H1 (cell line): Measurements from ENCODE around the gene TC2N. TPM values are rescaled to one million over a fixed set of nuclear protein-coding genes. Genes with fewer than 3 reads are reported as not detected.

Experiments
- CTCF ChIA-PET: fragments of 300-600 bp; sonication (Branson Sonifier 250); formaldehyde crosslinking; loops from one replicate; lab custom pipeline; 2021; ENCODE audit not compliant: partially characterized antibody; lab: Charles Lee
- POLR2A ChIA-PET: fragments of 300-600 bp; sonication (Branson Sonifier 250); formaldehyde crosslinking; loops from one replicate; lab custom pipeline; 2021; ENCODE audit warnings: inconsistent platforms; ENCODE audit not compliant: partially characterized antibody; lab: Charles Lee
- DNase-seq, 2 experiments: peaks; one replicate each; pipeline versions ENCODE4 v3.0.0 to v3.0.0-alpha.2; 2010 to 2022; ENCODE audit warnings: low spot score in 2 of 2, low read depth in 1 of 2, mixed read lengths in 1 of 2
- FAIRE-seq: peaks from 2 replicates; lab custom pipeline; 2011; peaks lifted over from hg19 to GRCh38; lab: Jason Lieb, UNC
- H2AFZ ChIP-seq: 2 replicates; pipeline ENCODE4 v1.8.1; 2012; ENCODE audit warnings: low read length, inconsistent platforms
- H2AK5ac ChIP-seq: 2 replicates; pipeline ENCODE4 v1.6.1; 2013; ENCODE audit warnings: low read depth, low read length
- H2BK120ac ChIP-seq: replicated peaks from 2 replicates; pipeline ENCODE3; 2013; ENCODE audit warnings: low read depth, low read length, inconsistent platforms
- H2BK12ac ChIP-seq: 2 replicates; pipeline ENCODE4 v1.6.1; 2013; ENCODE audit warnings: low read depth, low read length
- H2BK15ac ChIP-seq: 2 replicates; pipeline ENCODE4 v1.6.1; 2013; ENCODE audit warnings: low read length
- H2BK20ac ChIP-seq: 2 replicates; pipeline ENCODE4 v1.6.1; 2013; ENCODE audit warnings: low read length
- H2BK5ac ChIP-seq: 2 replicates; pipeline ENCODE4 v1.6.1; 2013; ENCODE audit warnings: low read depth, low read length
- H3K14ac ChIP-seq: 2 replicates; pipeline ENCODE4 v1.6.1; 2013; ENCODE audit warnings: inconsistent platforms; ENCODE audit not compliant: insufficient read length
- H3K18ac ChIP-seq: 2 replicates; pipeline ENCODE4 v1.6.1; 2013; ENCODE audit warnings: low read length; ENCODE audit errors: extremely low read depth
- H3K23ac ChIP-seq: 2 replicates; pipeline ENCODE4 v1.6.1; 2013; ENCODE audit warnings: inconsistent platforms; ENCODE audit not compliant: insufficient read length
- H3K23me2 ChIP-seq: 2 replicates; pipeline ENCODE4 v1.6.1; 2013; ENCODE audit warnings: low read depth, low read length
- H3K27ac ChIP-seq: 2 replicates; pipeline ENCODE4 v1.6.1; 2011; ENCODE audit warnings: low read depth, low read length, inconsistent platforms
- H3K27me3 ChIP-seq, 4 experiments: replicated peaks in 1 of 4; 1 replicate in 1 of 4; 2 replicates in 3 of 4; pipeline versions ENCODE4 v1.6.1 to v1.8.1; 2011 to 2013; ENCODE audit warnings: low read length in 3 of 4, mild to moderate bottlenecking in 3 of 4, inconsistent platforms in 2 of 4, mixed read lengths in 2 of 4, moderate library complexity in 1 of 4; ENCODE audit not compliant: control insufficient read depth in 3 of 4, insufficient read depth in 3 of 4; ENCODE audit errors: extremely low read depth in 1 of 4
- H3K36me3 ChIP-seq, 4 experiments: 2 replicates each; pipeline versions ENCODE4 v1.6.1 to v1.8.1; 2011 to 2013; ENCODE audit warnings: mild to moderate bottlenecking in 4 of 4, low read length in 3 of 4, moderate library complexity in 2 of 4, control low read depth in 1 of 4, inconsistent platforms in 1 of 4; ENCODE audit not compliant: insufficient read depth in 4 of 4, control insufficient read depth in 2 of 4
- H3K4ac ChIP-seq: replicated peaks from 2 replicates; pipeline ENCODE3; 2013; ENCODE audit warnings: low read length, low read depth, mixed read lengths, inconsistent platforms; ENCODE audit not compliant: insufficient read length
- H3K4me1 ChIP-seq, 4 experiments: replicated peaks in 1 of 4; 1 replicate in 1 of 4; 2 replicates in 3 of 4; pipeline versions ENCODE4 v1.6.1 to v1.8.1; 2011 to 2013; ENCODE audit warnings: low read length in 3 of 4, inconsistent platforms in 2 of 4, mixed read lengths in 1 of 4; ENCODE audit not compliant: insufficient read depth in 4 of 4, control insufficient read depth in 3 of 4
- H3K4me2 ChIP-seq, 2 experiments: 2 replicates each; pipeline versions ENCODE4 v1.6.1 to v1.8.1; 2011 to 2013; ENCODE audit warnings: low read depth in 2 of 2, low read length in 2 of 2, control low read depth in 1 of 2, inconsistent platforms in 1 of 2, mild to moderate bottlenecking in 1 of 2; ENCODE audit not compliant: insufficient read depth in 1 of 2
- H3K4me3 ChIP-seq, 4 experiments: fragments of 200-600, 300-600 bp in 1 of 4; sonication (generic), shearing (Covaris generic), sonication (Bioruptor Twin) in 1 of 4; 2 replicates each; pipeline versions ENCODE4 v1.5.1 to v1.8.1; 2011 to 2016; ENCODE audit warnings: low read length in 4 of 4, low read depth in 3 of 4, control low read depth in 2 of 4, inconsistent platforms in 2 of 4, mild to moderate bottlenecking in 2 of 4, mixed read lengths in 1 of 4, moderate library complexity in 1 of 4; ENCODE audit not compliant: insufficient read depth in 2 of 4; ENCODE audit errors: extremely low read depth in 1 of 4
- H3K56ac ChIP-seq: replicated peaks from 2 replicates; pipeline ENCODE3; 2013; ENCODE audit warnings: low read depth, mild to moderate bottlenecking, mixed read lengths, low read length, inconsistent platforms; ENCODE audit not compliant: insufficient read length
- H3K79me1 ChIP-seq: 2 replicates; pipeline ENCODE4 v1.6.1; 2013; ENCODE audit warnings: low read depth, low read length, control low read depth
- H3K79me2 ChIP-seq, 2 experiments: 2 replicates each; pipeline versions ENCODE4 v1.6.1 to v1.8.1; 2012 to 2013; ENCODE audit warnings: low read length in 2 of 2, mild to moderate bottlenecking in 2 of 2, inconsistent platforms in 1 of 2; ENCODE audit not compliant: insufficient read depth in 2 of 2, control insufficient read depth in 1 of 2
- H3K9ac ChIP-seq, 4 experiments: replicated peaks in 1 of 4; 1 replicate in 1 of 4; 2 replicates in 3 of 4; pipeline versions ENCODE4 v1.6.1 to v1.8.1; 2011 to 2013; ENCODE audit warnings: low read depth in 3 of 4, low read length in 3 of 4, control low read depth in 2 of 4, mild to moderate bottlenecking in 2 of 4, moderate library complexity in 2 of 4, inconsistent platforms in 1 of 4; ENCODE audit errors: extremely low read depth in 1 of 4
- H3K9me3 ChIP-seq, 2 experiments: 2 replicates each; pipeline versions ENCODE4 v1.6.1 to v1.8.1; 2012 to 2013; ENCODE audit warnings: mild to moderate bottlenecking in 2 of 2, moderate library complexity in 2 of 2, control low read depth in 1 of 2, inconsistent platforms in 1 of 2, low read depth in 1 of 2, low read length in 1 of 2, mixed read lengths in 1 of 2; ENCODE audit not compliant: insufficient read depth in 2 of 2
- H4K20me1 ChIP-seq, 2 experiments: replicated peaks in 1 of 2; 2 replicates each; pipeline versions ENCODE3 to v1.8.1; 2011 to 2013; ENCODE audit warnings: inconsistent platforms in 2 of 2, low read length in 2 of 2, mild to moderate bottlenecking in 1 of 2; ENCODE audit not compliant: insufficient read depth in 2 of 2, control insufficient read depth in 1 of 2
- H4K5ac ChIP-seq: 2 replicates; pipeline ENCODE4 v1.6.1; 2013; ENCODE audit warnings: low read length, low read depth, mixed read lengths, inconsistent platforms; ENCODE audit not compliant: insufficient read length
- H4K8ac ChIP-seq: 2 replicates; pipeline ENCODE4 v1.8.0; 2013; ENCODE audit warnings: mild to moderate bottlenecking, moderate library complexity, low read length, inconsistent platforms; ENCODE audit not compliant: insufficient read depth; ENCODE audit errors: extremely low read depth
- H4K91ac ChIP-seq: replicated peaks from 2 replicates; pipeline ENCODE3; 2013; ENCODE audit warnings: low read length, mixed read lengths, inconsistent platforms; ENCODE audit not compliant: insufficient read length
- POLR2AphosphoS5 ChIP-seq: IDR thresholded peaks from 2 replicates; pipeline ENCODE4 v1.6.1; 2011; ENCODE audit warnings: low read depth, low read length
- WGBS, 2 experiments: shearing (Covaris generic) in 1 of 2; methylation state at CpG; one replicate each; pipeline versions ENCODE4 v1.1.6 to v1.1.7; 2013 to 2015; ENCODE audit warnings: low lambda C conversion rate in 2 of 2, mixed read lengths in 2 of 2, inconsistent platforms in 1 of 2, low coverage in 1 of 2, missing lambda C conversion rate in 1 of 2; ENCODE audit not compliant: insufficient replicate concordance in 2 of 2, insufficient coverage in 1 of 2, insufficient read length in 1 of 2; ENCODE audit errors: extremely low coverage in 1 of 2, missing lambda C conversion rate in 1 of 2; 5-methylcytosine and 5-hydroxymethylcytosine counted together
- polyA plus RNA-seq, 7 experiments: library from polyadenylated mRNA; depleted of rRNA in 3 of 7; stranded (reverse) in 5 of 7; unstranded in 2 of 7; fragments of >200 nt in 5 of 7; fragments of 200-250 nt in 2 of 7; gene quantifications; 1 replicate in 5 of 7; 2 replicates in 1 of 7; 4 replicates in 1 of 7; pipeline versions ENCODE4 v1.2.1 to v1.2.3, GENCODE V29; 2011 to 2013; ENCODE audit warnings: missing spikeins in 2 of 7, mixed read lengths in 2 of 7
- total RNA-seq: library from RNA; stranded (reverse); fragmentation: NEBNext Ultra II Directional; extraction: Animal tissue kit (Norgen Biotek cat#: 25700); gene quantifications from 2 replicates; pipeline ENCODE4 v1.2.1, GENCODE V29; 2021

The TC2N gene
- total and polyA plus RNA-seq, 2 of the 8 experiments (the other 6 are each of a cell fraction or from before 2014, with no cell fraction given) = 9.7 to 36.2 TPM

DNA sequence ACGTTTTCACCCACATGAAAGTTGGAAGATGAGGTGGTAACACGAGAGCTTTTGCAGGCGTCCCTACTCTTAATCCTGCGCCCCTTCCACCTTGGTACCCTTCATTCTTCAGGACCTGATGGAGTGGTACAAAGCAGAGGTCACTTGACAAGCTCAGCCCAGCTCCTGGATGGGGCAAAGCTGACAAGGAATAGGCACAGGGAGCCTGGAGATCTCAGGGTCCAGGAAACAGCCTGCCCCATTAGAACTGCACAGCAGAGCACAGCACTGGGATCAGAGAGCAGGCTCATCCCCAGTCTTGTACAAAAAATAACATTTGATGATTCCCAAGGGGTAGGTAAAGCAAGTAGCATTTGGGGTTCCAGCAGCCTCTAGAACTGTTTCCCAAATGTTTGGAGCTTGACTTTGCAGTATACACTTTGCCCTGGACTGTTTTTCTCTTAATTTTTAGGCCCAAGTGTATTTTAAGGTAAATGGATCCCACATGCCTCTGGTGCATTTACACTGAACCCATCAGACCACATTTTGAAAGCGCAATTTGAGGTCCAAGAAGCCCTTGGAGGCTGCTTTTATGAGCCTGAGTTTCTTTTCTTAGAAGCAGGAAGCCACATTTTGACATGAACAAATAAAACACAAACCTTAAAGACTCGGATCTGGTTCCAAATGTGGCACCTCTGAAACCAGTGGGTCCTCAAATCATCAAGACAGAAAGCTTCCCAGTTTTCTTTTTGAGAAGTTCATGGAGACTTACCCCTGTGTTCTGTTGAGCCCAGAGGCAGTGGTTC, 633 bp downstream of the TC2N start:
- Histone ChIP-seq H2BK15ac (no peak overlapping the region), H4K91ac (no peak overlapping the region), H3K4ac (no peak overlapping the region), H3K79me2 (no peaks in the 10 kb centered on the region), H3K4me3 (no peak overlapping the region), H3K14ac (no peak overlapping the region), H2BK120ac (no peak overlapping the region), H2AFZ (no peak overlapping the region), H3K4me1 (no peaks in the 10 kb centered on the region), H3K9me3 (no peaks in the 10 kb centered on the region), H3K56ac (no peak overlapping the region), H2BK5ac (no peak overlapping the region), H3K27ac (no peak overlapping the region), H3K18ac (no peak overlapping the region), H3K23ac (no peak overlapping the region), H3K27me3 (no peaks in the 10 kb centered on the region), H2BK12ac (no peak overlapping the region), H3K36me3 (no peaks in the 10 kb centered on the region), H2AK5ac (no peak overlapping the region), H3K4me2 (no peak overlapping the region), H4K8ac (no peak overlapping the region), H4K5ac (no peak overlapping the region), H3K23me2 (no peaks in the 10 kb centered on the region), H3K9ac (no peak overlapping the region), H4K20me1 (no peaks in the 10 kb centered on the region), H3K79me1 (no peaks in the 10 kb centered on the region), H2BK20ac (no peak overlapping the region)
- no peak for FAIRE-seq
- no peak for DNase-seq
- no peak for TF ChIP-seq POLR2AphosphoS5
- WGBS, 2 experiments = 88% methylated on average over 6 of the region's 6 CpGs; no CpG with 5 or more reads in 1 of the 2 experiments
- ChIA-PET CTCF (interaction anchor here (0.7 to 2.3 kb wide), 6 partner anchors 10 to 130 kb away, joined by 3 to 6 read pairs (median 4); no protein-coding TSS in a partner anchor), POLR2A (no interaction called here)
